ENCODE data around the gene CLCNKB. TPM values are rescaled to one million over a fixed set of nuclear protein-coding genes. Genes with fewer than 3 reads are reported as not detected.

The CLCNKB gene
- total RNA-seq, 1 experiment from 2014 or later = not detected

- DNase-seq (ENCODE audit: low spot score) = peak; percentile 49
These were observed 31.9 kb downstream of the CLCNKB start for GRCh38 chr1:16075337-16076030.

- DNase-seq (ENCODE audit: low spot score) = peak; percentile 90
These were observed 32.7 kb downstream of the CLCNKB start for GRCh38 chr1:16076031-16076864.

- peak; percentile 63 for DNase-seq (ENCODE audit: low spot score)
These were observed 33.3 kb downstream of the CLCNKB start for GRCh38 chr1:16076865-16077238.

- DNase-seq (ENCODE audit: low spot score) = no peak
These were observed 34.0 kb downstream of the CLCNKB start for GRCh38 chr1:16077406-16078245.

- peak; percentile 72 for DNase-seq (ENCODE audit: low spot score)
These were observed 35.5 kb downstream of the CLCNKB start for GRCh38 chr1:16078925-16079656.

- no peak for DNase-seq (ENCODE audit: low spot score)
These were observed 37.0 kb downstream of the CLCNKB start for GRCh38 chr1:16080422-16081150.

- no peak for DNase-seq (ENCODE audit: low spot score)
These were observed 38.1 kb downstream of the CLCNKB start for GRCh38 chr1:16081636-16082035.

- peak; percentile 50 for DNase-seq (ENCODE audit: low spot score)
These were observed 38.9 kb downstream of the CLCNKB start for GRCh38 chr1:16082283-16083038.

GRCh38 chr1:16083486-16083885 is 39.9 kb downstream of the CLCNKB start:
- no peak for DNase-seq (ENCODE audit: low spot score)

- no peak for DNase-seq (ENCODE audit: low spot score)
These were observed 41.9 kb downstream of the CLCNKB start for GRCh38 chr1:16085522-16085921.

GRCh38 chr1:16087733-16088132 is 44.2 kb downstream of the CLCNKB start:
- DNase-seq (ENCODE audit: low spot score) = no peak

GRCh38 chr1:16088351-16088911 is 44.8 kb downstream of the CLCNKB start:
- no peak for DNase-seq (ENCODE audit: low spot score)

GRCh38 chr1:16088996-16089395 is 45.4 kb downstream of the CLCNKB start:
- DNase-seq (ENCODE audit: low spot score) = peak; percentile 75

GRCh38 chr1:16090076-16090826 is 46.7 kb downstream of the CLCNKB start:
- no peak for DNase-seq (ENCODE audit: low spot score)

- no peak for DNase-seq (ENCODE audit: low spot score)
These were observed 47.7 kb downstream of the CLCNKB start for GRCh38 chr1:16091296-16091695.

GRCh38 chr1:16092097-16092922 is 48.7 kb downstream of the CLCNKB start:
- no peak for DNase-seq (ENCODE audit: low spot score)

- DNase-seq (ENCODE audit: low spot score) = no peak
These were observed 49.4 kb downstream of the CLCNKB start for GRCh38 chr1:16092923-16093511.

- no peak for DNase-seq (ENCODE audit: low spot score)
These were observed 50.0 kb downstream of the CLCNKB start for GRCh38 chr1:16093611-16094010.
